Stimulated activated naive CD4-positive, alpha-beta T cell treated with Interleukin-2 at 50 U/mL for 16 hours (primary cell): Measurements from ENCODE around the gene TOM1.
"Not testable (repeated sequence)": the region's sequence is repeated elsewhere in the genome, so short reads cannot be mapped to it uniquely, and the experiment has no call there.

Source experiments
- DNase-seq: peaks from one replicate; lab custom pipeline; 2025; lab: John Stamatoyannopoulos, UW

The TOM1 gene

DNA sequence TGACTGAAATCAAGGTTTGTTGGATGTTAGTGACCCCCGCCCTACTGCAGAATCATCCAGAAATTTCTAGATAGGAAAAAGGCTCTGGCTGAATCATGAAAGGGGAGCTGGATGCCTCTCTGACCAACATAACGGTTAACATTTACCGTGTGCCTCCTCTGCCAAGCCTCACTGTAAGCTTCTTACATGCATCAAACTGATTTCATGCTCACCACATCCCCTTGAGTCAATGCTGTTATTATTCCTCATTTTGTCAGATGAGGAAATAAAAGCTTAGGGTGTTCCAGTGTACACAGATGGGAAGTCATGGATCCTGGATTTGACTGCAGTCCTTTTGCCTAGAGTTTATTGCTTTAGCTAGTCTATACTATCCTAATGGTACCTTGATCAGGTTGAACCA lies 75.3 kb downstream of the TOM1 start:
- no peak for DNase-seq

DNA sequence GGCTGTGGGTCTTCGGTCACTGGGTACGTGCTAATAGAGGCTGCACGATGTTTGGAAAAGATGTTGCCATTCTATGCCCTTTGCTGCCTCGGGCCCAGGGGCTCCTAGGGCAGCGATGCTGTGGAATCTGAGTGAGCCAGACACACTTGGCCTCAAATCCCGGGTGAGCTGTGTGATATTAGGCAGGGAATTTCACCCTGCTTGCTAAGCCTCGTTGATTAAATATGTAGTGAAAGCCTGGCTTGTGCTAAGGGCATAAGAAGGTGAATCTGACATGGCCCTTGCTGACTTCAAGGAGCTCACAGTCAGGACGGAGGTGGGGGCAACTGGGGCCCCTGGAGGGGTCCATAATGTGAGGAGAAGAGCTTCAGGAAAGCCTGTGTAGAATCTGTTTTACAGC lies 75.8 kb downstream of the TOM1 start:
- DNase-seq: no peak

DNA sequence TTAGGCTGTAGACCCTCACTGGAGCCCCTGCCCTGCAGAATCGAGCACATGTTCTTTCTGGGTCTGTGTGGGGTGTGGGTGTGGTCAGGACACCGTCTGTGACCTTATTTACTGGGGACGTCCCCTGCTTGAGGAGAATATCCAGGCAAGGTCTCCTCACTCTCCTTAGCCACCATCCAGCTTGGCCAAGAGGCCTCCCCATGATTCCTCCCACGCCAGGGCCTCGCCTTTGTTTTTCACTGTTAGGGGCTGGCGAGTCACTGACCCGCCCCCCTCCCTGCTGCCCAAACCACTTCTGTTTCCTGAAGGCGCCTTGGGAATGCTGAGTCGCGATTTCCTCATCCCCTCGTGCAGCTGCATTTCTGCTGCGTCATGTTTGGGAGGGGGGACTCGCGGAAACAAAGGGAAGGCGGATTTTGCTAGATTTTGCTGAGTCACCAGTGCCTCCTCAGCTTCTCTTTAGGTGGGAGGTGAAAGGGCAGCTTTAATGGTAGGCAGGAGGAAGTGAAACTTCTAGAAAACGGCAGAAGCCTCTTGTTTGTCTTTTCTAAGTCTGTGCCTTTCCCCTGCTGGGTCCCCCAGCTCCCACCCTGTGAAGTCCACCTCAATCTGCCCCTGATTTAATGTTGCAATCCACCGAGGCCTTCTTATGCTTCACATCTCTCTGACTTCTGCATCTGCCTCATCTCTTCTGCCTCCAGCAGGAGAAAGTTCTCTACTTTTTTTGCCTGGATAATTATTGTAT lies 77.2 kb downstream of the TOM1 start:
- peak; percentile 17 for DNase-seq

DNA sequence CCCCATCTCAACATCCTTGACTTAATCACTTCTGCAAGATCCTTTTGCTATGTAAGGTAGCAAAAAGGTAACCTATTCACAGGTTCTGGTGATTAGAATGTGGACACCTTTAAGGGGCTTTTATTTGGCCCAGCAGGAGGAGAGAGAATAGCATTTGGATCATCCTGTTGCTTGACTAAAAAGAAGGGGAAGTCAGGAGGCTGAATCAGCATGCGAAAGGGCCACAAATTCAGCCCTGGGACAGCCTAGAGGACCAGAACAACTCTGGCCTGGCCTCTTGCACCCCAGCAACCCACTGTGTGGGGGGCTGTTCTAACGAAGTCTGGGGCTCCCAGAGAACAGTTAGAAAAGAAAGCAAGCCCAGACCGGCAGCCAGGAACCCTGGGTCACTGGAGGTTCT lies 78.0 kb downstream of the TOM1 start:
- DNase-seq: no peak

DNA sequence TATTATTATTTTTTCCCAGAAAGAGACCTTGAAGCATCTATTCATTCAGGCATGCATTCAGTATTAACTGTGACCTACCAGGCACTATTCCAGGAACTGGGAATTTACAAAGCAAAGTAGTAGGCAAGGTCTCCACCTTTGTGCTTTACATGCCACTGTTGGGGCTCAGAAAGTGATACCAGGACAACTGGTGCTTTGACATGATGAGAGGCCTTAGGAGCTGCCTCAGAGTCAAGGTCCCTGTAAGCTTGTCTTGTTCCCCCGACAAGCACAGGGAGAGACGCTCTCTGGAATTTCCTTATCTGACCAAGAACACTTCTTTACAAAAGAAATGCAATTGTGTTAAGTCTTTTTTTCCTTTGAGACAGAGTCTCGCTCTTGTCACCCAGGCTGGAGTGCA lies 78.9 kb downstream of the TOM1 start:
- DNase-seq: no peak

DNA sequence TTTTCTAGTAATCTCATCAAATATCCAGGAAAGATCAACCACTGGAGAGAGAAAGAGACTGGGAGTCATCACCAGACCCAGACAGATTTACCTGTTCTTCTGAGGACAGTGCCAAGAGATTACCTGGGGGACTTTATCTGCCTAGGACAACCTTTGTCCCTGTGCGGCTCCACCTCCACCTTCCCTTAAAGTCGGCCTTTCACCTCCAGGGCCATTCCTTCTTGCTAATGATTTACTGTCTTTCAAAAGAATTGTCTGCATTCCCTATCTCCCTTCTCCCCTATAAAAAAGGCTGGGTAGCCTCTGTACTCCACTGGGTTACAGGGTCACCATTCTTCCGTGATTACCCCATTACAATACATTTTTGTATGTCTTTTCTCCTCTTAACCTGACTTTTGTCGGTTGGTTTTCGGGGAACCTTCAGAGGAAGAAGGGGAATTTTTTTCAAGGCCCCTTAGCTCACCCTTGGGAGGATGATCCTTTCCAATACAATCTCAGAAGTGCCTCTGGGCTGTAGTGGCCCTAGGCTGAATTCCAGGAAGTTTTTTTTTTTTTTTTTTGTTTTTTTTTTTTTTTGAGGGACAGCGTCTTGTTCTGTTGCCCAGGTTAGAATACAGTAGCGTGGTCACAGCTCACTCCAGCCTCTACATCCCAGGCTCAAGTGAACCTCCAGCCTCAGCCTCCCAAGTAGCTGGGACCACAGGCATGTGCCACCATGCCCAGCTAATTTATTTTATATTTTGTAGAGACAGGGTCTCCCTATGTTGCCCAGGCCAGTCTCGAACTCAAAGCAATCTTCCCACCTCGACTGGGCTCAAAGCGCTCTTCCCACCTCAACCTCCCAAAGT lies 79.7 kb downstream of the TOM1 start:
- DNase-seq: no peak

DNA sequence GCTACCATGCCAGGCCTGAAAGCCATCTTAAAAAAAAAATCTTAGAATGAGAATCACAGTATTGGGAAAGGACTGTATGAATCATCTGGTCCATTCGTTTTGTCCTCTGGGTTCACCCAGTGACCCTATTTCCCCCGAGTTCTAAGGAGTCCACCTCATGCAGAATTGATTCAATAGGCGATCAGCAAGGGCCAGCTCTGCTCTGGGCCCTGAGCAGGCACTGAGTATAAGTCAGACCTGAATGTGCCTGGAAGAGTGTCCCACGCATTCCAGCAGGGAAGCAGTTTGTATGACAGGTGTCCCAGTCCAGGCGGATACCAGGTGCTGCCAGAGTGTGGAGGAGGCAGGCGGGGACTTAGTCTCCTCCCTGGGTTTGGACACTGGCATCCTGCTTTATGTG lies 80.3 kb downstream of the TOM1 start:
- DNase-seq: no peak

DNA sequence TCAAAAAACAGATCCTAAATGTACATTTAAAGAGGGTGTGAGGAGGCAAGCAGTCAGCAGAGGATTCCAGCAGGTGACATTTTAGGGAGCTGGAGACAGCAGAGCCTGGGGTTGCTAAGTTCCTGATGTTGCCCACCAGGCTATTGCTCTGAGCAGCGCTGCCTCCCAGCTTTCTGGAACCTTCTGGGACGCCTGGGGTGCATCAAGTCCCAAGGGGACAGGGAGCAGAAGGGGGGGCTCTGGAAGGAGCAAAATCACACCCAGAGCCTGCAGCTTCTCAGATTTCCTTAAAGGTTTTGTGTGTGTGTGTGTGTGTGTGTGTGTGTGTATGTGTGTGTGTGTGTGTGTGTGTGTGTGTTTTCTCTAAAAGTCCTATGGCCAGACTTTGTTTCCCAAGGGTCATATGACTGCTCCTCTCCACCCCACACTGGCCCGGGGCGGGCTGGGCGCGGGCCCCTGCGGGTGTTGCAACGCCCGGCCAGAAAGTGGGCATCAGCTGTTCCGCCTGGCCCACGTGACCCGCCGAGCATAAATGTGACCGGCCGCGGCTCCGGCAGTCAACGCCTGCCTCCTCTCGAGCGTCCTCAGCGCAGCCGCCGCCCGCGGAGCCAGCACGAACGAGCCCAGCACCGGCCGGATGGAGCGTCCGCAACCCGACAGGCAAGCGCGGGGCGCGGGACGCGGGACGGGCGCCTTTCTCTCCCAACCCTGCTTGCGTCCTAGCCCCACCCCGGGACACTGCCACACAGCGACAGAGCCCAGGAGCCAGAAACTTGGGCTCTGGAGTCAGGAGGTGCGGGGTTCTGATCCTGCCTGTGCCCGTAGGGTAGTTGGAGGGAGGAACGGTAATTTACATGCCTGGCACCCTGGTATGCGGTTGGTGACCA lies 81.1 kb downstream of the TOM1 start, which contains the start of gene HMOX1:
HMOX1 (plus strand) TSS at position 560 of the 887 bp plus-strand sequence; CDS start at position 638, 78 bp downstream.
- DNase-seq: peak; percentile 24

DNA sequence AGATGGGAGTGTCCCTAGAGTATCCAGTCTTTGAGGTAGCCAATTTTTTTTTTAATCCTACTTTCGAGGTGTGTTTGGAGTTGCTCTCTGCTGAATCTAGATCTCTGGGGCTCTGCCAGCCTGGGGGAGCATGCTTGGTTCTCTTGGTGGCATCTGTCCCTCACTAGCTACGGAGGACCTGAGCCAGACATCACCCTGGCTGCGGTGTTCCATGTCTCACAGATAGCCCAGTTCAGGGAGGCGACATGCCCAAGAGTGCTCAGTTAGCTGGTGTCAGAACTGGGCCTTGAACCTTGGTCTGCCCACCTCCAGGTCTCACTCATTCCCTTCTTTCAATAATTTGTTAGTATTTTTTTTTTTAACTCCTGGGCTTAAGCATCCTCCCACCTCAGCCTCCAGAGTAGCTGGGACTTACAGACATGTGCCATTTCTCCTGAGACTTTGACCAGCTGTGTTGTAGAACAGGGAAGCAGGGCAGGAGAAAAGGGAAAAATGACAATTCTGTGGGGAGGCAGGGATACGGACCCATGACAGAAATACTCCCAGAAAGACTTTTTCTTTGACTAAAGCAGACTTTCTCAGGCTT lies 81.8 kb downstream of the TOM1 start:
- DNase-seq: no peak

DNA sequence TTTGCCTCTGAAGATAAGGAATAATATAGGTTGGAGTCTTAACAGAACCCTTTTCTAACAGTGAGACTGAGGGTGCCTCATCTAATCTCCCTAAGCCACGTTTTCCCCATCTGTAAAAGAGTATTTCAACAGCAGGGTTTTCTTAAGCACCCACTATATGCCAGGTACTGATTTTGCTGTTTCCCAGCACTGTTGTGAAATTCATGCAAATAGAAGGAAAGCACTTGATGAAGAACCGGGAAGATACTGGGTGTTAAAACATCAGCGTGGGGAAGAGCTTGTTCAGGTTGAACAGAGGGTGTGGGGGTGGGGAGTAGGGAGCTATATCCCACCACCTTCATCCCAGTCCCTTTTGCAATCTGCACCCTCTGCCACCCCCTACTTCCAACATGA lies 84.0 kb downstream of the TOM1 start:
- no peak for DNase-seq

DNA sequence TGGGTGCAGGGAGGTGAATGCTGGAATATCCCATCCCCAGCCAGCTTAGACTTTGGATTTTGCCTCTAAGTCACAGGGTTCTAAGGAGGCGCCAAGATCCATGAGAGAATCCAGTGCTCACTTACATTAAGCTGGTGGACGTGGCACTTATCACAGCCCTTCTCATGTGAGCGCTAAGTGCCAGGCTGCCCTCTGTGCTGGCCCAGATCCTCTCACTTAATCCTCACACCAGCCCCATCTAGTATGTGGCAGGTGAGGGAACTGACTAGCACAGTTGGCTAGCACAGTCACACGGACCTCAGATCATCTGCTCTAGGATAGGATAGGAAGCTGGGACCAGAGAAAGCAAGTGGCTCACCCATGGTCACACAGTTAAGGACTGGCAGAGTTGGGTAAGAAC lies 84.8 kb downstream of the TOM1 start:
- DNase-seq: no peak

DNA sequence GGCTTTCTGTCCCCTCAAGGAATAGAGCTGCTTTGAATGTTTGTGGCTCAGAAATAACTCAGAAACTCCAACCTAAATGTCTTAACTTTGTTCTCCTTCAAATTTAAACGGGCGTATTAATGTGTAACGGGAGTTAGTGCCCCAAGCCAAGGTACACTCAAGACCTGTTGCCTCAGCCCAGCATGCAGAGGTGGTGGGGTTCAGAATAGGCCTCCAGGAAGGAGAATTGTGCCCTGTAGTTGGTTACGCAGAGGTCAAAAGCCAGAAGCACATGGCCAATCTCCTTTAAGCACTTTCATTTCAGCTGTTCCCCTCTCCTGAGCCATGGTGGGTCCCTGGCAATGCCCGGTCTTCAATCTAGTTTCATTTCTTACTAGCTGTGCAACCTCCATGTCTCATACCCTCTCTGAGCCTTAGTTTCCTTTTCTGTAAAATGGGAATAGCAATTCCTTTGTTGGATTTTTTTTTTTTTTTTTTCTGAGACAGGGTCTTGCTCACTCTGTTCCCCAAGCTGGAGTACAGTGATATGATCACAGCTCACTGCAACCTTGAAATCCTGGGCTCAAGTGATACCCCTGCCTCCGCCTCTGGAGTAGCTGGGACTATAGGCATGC lies 85.4 kb downstream of the TOM1 start:
- no peak for DNase-seq

DNA sequence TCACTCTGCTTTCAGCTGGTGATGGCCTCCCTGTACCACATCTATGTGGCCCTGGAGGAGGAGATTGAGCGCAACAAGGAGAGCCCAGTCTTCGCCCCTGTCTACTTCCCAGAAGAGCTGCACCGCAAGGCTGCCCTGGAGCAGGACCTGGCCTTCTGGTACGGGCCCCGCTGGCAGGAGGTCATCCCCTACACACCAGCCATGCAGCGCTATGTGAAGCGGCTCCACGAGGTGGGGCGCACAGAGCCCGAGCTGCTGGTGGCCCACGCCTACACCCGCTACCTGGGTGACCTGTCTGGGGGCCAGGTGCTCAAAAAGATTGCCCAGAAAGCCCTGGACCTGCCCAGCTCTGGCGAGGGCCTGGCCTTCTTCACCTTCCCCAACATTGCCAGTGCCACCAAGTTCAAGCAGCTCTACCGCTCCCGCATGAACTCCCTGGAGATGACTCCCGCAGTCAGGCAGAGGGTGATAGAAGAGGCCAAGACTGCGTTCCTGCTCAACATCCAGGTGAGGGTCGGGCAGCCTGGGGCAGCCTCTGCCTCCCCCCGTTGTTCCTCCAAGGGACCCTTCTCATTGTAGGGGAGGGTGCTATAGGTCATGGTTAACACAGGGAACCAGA lies 87.1 kb downstream of the TOM1 start:
- no peak for DNase-seq

DNA sequence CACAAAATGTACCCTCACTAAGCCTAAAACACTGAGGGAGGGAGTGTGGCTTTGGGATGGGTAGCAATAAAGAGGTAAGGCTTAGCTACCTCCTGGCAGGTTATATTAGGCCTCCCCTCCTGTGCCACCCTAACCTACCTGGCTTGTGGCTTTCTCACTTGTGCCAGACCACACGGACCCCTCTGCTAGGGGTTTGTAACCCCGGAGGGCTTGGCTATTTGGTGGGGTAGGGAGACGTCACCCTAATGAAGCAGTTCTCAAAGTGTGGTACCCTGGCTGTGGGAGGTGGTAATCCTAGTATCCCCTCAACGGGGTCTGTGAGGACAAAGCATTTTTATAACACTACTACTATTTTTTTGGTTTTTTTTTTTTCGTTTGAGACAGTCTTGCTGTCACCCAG lies 91.2 kb downstream of the TOM1 start:
- DNase-seq: no peak

DNA sequence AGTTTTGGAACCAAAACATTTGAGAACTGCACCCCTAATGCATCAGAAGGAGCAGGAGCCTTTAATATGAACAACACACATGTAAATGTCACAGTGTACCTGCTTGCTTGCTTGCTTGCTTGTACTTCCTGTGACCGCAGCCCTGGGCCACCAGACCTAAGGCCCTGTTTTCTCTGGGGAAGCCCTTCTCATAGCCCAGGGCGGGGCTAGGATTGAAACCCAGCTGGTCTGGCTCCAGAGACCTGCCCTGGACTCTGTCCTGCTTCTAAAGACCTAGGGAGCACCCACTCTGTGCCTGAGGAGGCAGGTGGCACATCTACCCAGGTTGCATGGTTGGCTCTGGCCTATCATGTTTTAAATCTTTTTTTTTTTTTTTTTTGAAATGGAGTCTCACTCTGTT lies 92.7 kb downstream of the TOM1 start:
- no peak for DNase-seq

DNA sequence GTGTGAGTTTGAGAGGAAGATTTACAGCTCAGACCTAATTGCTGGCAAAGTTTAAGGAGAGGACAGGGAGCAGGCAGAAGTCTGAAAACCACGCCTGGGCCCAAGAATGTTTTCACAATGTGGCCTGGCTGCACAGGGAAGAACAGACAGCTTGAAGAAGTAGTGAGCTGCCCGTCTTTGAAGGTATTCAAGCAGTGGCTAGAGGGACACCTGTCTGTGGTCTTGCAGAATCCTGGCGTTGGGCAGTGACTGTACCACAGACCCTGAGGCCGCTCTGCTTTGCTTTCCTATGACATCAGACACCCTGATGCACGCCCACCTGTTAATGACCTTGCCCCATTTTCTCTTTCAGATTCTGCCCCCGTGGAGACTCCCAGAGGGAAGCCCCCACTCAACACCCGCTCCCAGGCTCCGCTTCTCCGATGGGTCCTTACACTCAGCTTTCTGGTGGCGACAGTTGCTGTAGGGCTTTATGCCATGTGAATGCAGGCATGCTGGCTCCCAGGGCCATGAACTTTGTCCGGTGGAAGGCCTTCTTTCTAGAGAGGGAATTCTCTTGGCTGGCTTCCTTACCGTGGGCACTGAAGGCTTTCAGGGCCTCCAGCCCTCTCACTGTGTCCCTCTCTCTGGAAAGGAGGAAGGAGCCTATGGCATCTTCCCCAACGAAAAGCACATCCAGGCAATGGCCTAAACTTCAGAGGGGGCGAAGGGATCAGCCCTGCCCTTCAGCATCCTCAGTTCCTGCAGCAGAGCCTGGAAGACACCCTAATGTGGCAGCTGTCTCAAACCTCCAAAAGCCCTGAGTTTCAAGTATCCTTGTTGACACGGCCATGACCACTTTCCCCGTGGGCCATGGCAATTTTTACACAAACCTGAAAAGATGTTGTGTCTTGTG lies 93.7 kb downstream of the TOM1 start:
- no peak for DNase-seq

DNA sequence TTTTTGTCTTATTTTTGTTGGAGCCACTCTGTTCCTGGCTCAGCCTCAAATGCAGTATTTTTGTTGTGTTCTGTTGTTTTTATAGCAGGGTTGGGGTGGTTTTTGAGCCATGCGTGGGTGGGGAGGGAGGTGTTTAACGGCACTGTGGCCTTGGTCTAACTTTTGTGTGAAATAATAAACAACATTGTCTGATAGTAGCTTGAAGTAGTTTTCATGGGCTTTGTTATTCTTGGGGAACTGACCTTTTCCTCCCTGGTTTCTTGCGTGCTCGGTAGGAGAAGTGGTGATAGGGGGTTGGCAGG lies 94.3 kb downstream of the TOM1 start:
- no peak for DNase-seq

DNA sequence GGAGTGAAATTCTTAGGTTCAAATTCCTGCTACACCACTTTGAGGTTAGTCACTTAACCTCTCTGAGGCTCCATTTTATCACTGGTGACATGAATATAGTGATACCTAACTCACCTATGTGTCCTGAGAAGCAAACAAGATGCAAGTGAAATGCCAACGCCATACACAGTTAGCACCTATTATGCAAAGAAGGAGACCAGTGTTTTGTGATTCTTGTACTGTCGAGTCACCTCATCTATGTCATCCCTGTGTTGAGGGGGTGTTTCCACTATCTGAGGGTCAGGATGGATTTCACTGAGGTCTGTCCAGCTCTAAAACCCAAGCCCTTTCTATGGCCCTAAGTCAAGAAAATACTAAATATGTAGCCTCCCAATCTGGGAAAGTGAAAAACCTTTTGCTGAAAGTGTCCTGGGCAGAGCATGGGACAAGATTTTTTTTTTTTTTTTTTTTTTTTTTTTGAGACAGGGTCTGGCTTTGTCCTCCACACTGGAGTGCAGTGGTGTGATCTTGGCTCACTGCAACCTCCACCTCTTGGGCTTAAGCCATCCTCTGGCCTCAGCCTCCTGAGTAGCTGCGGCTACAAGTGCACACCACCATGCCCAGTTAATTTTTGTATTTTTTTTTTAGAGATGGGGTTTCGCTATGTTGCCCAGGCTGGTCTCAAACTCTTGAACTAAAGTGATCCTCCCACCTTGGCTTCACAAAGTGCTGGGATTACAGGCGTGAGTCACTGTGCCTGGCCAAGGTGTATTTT lies 95.3 kb downstream of the TOM1 start:
- no peak for DNase-seq

DNA sequence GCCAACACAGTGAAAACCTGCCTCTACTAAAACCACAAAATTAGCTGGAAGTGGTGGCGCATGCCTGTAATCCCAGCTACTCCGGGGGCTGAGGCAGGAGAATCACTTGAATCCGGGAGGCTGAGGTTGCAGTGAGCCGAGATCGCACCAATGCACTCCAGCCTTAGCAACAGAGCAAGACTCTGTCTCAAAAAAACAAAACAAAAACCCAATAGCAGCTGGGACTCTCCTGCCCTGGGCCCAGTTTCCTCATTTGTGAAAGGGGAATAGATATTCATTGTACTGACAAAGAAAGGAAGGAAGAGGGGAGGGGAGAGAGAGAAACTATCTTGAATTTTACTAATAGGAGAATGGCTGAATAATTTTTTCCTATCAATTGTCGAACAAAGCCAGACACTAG lies 96.9 kb downstream of the TOM1 start:
- DNase-seq: not testable (repeated sequence)
